GM12874 (cell line): ENCODE results near the gene ZNHIT1.

Experiments used
- CTCF ChIP-seq: IDR thresholded peaks from 2 replicates; pipeline ENCODE4 v1.5.1; 2011; ENCODE audit warnings: low read depth, mild to moderate bottlenecking, control low read depth, low read length, moderate library complexity; ENCODE audit not compliant: insufficient read depth

The ZNHIT1 gene

DNA sequence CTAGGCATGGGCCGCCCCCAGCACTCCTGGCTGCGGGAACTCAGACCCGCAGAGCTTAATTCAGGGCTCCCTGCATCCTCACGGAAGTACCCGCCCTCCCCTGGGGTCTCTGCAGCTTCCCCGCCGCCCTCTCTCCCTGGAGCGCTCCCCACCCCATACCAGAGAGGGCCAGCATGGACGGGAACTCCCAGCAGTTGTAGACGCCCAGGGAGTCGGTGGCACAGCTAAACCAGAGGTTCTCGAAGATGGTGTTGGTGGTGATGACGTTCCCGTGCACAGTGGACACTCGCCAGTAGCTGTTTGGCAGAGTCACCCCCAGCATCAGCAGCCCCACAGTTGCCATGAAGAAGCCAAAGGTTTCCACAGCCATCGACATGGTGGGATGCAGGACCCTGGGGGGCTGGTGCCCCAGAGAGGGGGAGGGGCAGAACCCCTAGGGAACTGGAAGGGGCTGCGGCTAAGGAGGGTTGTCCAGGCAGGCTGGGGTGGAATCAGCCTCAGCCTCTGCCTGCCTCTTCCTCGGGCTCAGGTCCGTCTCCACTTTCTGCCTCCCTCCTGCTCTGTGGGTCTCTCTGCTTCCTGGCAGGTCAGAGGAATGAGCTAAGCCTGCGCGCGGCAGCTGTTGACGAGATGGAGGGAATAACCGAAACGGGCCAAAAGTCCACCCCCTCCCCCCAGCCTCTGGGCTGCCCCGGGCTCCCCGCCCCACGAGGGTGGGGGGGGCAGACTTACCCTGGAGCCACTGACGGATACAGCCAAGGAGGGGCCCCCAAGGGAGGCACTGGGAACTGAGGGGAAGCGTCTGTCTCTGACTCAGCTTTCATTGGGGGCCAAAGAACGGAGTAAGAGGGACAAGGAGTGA lies 19.5 kb downstream of the ZNHIT1 start, which contains the start of gene CLDN15:
TSS of gene CLDN15 (minus strand) at position 597 of the 862 bp plus-strand sequence. CDS start at position 376, 221 bp downstream.
- TF ChIP-seq CTCF = no peak

- TF ChIP-seq CTCF = no peak
Observed at GRCh38 chr7:101238226-101239182, 20.5 kb downstream of the ZNHIT1 start.

DNA sequence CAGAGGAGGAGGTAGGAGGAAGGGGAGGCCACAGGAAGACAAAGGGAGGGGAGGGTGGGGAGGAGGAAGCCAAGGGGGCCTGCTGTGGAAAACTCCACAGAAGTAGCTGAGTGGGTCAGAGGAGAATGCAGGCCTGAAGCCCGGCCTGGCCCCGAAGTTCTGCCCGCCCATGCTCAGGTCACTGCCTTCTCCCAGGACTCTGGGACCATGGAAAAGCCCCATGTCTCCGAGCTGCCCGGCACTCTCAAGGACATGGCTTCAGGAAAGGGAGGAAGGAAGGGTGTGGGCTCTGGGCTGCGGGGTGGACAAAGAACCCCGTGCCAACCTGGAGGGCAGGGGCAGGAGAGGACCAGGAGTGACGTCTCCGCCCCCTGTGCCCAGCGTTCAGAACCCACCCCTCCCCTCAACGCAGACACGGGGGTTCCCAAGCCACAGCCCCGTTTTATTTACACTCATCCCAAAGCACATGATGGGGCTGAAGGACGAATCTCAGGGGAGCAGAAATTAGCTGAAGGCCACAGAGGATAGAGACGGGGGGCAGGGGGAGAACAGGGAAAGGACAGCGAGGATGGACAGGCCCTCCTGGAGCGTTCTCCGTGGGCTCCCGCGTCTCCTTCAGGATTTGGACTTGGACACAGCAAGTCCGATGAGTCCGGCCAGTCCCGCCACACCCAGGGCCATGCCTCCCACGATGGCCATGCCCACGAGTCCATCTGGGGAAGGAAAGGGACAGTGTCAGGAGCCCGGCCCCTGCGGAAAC lies 21.4 kb downstream of the ZNHIT1 start:
- TF ChIP-seq CTCF = no peak

- TF ChIP-seq CTCF = no peak
Observed at GRCh38 chr7:101239951-101240220, 21.9 kb downstream of the ZNHIT1 start.

- no peak for TF ChIP-seq CTCF
Observed at GRCh38 chr7:101240226-101241014, 22.5 kb downstream of the ZNHIT1 start.

GRCh38 chr7:101241015-101241363 lies 23.0 kb downstream of the ZNHIT1 start:
- TF ChIP-seq CTCF = no peak
